Body of pancreas (tissue), 4 donors: ENCODE results near the gene CCDC182.

Experiments used
- CTCF ChIP-seq, 7 experiments: fragments of 450-650 bp in 4 of 7; fragments of 200-600 bp in 3 of 7; sonication (generic) in 3 of 7; IDR thresholded peaks; one replicate each; pipeline ENCODE4 v1.5.1; 2016 to 2019; ENCODE audit warnings: antibody characterized with exemption in 7 of 7
- POLR2A ChIP-seq, 3 donors: fragments of 450-650 bp; IDR thresholded peaks; one replicate each; pipeline ENCODE4 v1.6.1; 2016; ENCODE audit warnings: antibody characterized with exemption in 3 of 3, mild to moderate bottlenecking in 2 of 3

GRCh38 chr17:57726213-57726790 is 18.8 kb downstream of the CCDC182 start:
- no peak for TF ChIP-seq CTCF (IDR thresholded peaks at IDR 0.05)
- no peak for TF ChIP-seq POLR2A (IDR thresholded peaks at IDR 0.05)
